HG02763 (cell line): ENCODE results near the gene SFI1.

Experiments
- ATAC-seq: cut with Tn5 transposase; IDR thresholded peaks from one replicate; pipeline ENCODE4 v1.9.1; 2021; ENCODE audit warnings: mild to moderate bottlenecking, moderate library complexity; ENCODE audit not compliant: unreplicated experiment

The SFI1 gene

DNA sequence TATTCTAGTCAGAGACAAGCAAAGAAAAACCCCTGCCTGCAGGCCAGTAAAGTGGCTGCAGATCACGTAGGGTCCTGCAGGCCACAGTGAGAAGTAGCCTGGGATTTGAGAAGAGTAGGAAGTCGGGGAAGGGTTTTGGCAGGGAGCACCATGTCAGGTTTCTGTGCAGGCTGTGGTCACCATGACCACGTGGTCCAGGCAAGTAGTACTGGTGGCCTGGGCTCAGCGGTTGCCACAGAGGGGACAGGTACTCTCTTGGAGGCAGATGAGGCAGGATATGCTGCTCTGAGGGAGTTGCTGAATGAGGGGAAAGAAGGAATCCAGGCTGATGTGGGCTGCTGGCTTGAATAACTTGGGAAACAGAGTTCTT lies 119.1 kb downstream of the SFI1 start:
- ATAC-seq = no peak

DNA sequence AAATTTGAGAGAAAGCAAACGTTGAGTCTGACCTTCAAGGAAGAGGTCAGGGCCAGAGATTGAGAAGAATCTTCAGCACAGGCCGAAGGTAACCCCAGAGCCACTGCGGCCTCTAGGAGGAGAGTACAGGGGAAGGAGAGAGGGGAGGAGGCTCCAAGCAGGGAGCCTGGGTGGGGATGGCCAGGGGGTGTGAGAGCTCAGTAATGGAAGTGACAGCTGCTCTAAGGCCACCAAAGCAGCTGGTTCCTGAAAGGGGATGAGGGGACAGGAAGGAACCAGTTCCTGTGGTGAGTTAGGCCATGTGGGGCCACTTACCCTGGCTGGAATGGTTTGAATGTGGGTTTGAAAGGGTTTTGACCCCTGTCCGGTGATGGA lies 119.6 kb downstream of the SFI1 start:
- ATAC-seq = peak; percentile 13

DNA sequence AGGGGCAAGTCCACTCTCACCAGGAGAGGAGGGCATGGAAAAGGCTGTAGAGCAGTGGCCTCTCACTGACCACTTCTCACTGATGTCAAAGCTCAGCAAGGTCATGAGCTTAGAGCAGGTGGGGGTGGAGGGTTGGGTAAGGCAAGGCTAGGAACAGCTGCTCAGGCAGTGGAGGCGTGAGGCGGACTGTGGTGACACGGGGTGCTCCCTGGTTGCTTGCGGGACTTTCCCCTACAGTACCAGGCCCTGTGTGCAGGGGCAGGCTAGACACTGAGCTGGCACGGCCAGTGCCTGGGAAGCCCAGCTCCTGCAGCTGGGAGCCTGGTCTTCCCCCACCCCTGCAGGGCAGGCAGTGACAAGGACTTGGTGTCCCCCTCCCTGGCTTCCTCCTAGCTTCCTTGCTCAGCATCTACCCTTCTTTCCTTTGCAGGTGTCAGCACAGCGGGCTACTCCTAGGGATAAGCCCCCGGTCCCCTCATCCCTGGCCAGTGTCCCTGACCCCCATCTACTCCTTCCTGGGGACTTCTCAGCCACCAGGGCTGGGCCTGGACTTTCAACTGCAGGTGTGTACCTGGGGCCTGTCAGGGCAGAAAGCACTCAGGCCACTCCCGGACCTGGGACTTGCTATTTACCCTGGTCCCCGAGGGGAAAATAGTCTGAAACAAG lies 120.1 kb downstream of the SFI1 start:
- peak; percentile 69 for ATAC-seq

DNA sequence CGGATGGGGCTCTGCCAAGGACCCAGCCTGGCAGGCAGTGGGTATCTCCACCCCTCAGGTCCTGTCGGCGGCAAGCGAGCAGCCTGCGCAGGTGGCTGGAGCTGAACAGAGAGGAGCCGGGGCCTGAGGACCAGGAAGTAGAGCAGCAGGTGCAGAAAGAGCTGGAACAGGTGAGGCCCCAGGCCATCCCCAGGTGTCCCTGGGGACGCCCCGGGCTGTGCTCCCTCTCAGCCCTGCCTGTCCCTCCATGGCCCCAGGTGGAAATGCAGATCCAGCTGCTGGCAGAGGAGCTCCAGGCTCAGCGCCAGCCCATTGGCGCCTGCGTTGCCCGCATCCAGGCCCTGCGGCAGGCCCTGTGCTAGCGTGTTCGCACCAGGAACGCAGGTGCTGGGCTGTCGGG lies 121.7 kb downstream of the SFI1 start:
- ATAC-seq = no peak

DNA sequence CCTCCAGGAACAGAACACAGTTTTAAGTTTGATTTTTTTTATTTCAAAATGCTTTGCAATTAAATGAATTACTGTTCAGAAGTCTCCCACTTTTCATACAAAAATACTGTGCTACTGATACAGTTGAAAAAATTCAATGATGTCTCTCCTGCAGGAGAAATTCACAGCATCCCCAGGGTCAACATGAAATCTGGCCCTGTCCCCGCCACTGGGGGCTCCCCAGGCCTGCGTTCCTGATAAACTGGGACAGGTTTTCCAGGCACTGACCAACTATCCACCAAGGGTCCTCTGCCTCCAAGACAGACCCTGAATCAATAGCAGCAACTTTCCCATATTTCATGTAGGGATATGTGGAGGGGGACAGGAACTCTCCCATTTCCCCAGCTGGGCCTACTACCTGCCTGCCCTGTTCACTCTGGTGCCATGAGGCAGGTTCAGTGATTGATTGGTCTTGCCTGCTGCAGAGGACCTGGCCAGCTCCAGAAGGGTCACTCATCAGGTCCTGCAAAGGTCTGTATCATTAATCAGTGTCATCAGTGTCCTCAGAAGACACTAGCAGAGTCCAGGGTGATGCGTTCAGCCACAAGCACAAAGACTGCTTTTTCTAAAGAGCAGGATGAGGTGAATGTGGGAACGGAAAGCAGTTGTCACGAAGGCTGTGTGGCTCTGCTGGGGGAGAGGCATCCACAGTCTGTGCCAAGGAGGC lies 122.3 kb downstream of the SFI1 start:
- ATAC-seq = no peak

DNA sequence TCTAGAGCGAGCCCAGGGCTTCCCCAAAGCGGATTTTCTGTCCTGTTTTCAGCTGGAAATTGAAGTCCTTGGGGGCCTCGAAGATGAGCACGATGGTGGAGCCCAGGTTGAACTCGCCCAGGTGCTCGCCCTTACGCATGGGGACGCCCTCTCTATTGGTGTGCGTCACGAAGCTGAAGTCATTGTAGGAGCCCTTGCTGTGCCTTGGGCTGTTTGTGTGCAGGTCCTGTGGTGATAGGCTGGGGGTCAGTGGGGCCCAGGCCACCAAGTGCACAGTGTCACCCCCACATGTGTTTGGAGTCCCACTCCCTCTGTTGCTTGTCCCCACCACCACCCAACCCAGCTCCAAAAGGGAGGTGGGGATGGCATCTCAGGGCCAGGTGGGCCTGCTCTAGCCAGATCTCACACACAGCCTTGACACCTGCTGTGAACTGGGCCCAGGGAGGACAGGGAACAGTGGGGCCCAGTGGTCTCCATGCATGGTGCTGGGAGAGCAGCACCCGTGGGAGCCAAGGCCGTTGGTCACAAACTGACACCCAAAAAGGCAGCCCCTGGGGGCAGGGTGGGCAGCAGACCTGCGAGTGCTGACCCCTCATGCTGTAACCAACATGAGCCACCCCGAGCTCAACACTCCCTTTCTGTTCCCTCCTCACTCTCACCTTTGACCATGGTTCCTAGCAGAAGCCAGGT lies 123.4 kb downstream of the SFI1 start:
- no peak for ATAC-seq

DNA sequence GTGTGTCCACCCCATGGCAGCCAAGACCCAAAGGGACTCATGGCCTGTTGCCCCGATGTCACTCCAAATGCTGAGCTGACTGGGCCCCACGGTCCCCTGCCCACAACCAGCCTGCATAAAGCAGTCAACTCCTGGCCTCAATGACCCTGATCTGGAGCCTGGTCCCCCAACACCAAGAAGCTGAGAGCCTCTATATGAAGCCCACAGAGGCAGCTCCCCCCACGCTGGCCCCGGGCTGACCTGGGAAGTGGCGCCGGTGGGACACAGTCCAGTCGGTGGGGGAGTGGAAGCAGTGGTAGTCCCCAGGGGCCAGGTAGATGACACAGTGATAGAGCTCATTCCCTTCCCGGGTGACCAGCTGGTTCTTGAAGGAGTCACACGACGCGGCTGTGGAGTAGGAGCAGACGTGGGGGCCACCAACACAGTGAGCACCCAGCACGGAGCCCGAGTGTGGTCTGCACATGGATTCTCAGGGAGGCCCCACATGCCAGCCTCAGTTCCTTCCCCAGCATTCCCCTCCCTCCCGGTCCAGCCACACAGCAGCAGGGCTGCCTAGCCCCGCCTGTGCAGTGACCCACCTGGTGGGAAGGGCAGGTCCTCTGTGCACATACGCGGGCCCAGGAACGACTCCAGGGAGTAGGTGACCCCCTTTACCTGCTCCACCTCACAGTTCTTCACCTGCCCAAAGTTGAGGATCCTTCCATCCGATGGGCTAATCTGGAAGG lies 124.6 kb downstream of the SFI1 start:
- no peak for ATAC-seq

DNA sequence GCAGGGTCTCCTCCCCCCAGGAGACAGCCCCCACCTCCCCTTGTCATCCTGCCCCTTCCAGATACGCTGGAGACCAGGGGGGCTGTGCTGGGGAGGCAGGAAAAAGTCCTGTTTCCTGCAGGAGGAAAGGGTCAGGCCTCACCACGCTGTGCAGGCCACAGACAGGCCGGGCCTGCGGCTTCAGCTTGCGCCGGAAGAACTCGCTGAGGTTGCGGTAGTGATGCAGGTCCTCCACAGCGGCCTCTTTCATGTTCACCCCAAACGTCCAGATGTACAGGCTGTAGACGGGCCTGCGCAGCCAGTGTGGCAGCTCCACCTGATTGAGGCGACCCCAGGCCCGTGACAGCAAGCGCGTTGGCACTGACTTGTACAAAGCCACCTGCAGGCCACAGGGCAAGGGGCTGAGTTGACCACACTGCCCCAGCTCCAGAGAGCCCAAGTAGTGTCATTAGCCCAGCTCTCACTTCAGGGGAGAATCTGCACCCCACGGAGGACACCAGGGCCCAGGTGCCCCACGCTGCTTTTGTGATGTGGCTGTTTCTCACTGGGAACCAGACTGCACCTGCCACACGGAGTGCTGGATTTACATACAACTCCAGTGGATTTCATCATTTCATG lies 125.3 kb downstream of the SFI1 start:
- no peak for ATAC-seq

DNA sequence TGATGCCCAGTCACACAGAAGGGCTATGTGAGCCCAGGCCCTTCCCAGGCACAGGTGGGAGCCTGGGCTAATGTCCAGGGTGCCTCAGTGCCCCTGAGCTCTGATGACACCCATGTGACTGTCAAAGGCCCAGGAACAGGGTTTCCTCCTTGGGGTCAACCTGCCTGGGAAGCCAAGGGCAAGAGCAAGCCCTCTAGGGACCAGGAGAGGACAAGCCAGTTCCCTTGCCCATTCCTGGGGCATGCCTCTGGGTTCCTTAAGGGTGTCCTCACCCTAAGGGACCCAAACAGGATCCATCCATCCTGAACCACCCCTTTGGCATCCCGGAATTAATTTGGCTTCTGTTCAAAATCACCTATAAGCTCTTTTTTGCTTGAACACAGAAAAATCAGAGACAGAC lies 126.6 kb downstream of the SFI1 start:
- ATAC-seq = no peak

DNA sequence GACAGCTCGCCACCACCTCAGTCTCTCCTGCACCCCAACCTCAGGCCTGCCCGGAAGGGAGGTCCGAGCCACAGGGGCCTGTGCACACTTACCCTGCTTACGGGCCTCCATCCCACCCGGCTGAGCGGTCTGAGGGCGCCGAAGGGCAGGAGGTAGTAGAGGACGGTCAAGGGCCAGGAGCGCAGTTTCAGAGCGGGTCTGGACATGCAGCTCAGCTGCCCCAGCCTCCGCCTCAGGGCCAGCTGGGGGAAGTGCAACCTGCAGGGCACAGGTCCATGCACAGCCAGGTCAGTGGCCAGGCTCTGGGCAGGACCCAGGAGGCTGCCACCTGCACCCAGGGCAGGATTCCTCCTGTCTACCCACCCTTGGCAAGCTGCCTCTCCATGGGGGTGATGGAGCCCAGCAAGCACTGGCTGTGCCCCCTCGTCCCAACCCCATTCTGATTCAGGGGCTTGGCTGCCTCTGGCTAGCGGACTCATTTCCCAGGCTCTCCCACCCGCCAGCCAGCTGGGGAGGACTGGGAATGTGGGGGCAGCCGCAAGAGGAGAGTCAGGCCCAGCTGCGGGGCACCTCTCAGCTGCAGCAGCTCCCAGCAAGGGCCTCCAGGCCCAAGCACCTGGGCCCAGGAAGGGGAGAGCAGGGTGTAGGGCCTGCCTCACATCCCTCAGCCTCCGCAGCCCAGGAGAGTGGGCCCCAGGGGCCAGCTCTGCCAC lies 127.4 kb downstream of the SFI1 start:
- ATAC-seq = no peak

DNA sequence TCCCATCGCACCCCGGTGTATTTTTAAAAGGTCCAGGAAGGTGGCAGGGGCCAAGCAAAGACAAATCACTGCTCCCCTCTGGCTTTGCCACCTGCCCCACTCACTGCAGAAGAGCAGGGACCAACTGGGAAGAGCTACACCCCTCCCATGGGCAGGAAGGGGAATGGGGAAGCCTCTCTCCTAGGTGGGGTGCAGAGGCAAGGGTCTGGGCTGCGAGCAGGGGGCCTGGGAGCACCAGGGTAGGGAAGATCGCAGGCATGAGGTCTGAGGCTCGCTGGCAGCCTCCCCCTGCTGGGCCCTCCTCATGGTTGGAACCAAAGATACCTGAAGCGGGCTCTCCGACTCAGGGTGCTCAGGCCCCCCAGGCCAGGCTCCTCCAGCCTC lies 128.9 kb downstream of the SFI1 start:
- no peak for ATAC-seq

DNA sequence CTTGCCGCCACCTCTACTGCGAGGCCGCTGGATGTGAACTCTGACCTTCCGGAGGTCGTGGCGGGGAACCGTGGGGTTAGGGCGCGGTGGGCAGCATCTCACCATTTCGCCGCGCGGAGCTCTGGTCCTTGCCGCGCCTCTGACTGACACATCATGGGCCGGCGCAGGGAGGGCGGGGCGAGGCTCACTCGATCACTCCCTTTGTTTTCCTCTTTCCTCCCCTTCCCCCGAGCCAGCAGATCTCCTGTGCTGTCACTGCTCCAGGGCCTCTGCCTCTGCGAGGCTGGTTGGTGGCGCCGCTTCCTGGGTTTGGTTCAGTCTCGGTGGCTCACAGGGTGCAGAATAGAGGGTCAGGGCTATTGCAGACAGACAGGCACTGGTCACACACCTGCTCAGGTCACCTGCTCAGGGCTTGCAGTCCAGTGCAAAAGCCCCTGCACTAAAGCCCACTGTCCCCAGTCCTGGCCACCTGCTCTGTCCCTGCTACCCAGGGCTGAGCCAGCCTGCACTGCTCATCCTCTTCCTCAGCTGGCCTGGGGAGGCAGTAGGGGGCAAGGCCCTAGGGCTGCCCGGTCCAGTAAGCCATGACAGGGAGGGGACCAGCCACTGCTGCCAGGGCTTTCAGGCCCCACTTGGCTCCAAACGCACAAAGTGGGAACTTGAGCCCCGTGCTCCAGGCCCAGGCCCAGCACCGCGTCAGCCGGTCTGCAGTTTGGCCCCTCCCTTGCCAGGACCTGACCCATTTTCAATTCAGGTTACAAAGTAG lies 129.5 kb downstream of the SFI1 start:
- ATAC-seq = no peak

DNA sequence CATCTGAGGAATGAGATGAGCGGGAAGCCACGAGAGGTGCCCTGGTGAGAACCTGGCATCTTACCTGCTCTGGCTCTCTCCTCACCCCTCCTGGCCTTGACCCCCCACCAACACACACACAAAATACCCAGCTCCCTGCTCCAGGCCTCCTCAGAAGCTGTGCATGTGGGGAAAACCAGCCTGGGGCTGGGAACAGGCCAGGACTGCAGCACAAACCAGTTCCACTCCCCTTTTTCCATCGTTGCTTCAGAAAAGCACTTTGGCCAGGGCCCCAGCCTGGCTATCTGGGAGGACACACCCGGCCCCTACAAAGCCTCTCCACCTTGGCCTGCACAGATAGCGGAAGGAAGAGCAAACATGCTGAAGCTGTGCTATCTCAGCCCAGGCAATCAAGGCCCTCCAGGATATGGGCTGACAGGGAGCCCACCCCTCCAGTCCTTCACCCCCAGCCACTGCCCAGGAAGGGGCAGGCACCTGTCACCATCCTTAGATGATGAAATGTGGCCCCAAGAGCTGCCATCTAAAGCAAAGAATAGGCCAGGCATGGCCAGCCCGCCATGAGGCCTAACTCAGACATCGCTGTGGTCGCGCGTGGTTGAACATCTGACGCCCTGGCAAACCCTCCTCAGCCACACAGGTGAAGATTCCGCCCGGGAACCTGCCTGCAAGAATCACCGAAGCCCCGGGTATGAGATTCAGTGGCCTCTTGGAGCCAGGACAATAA lies 130.3 kb downstream of the SFI1 start:
- ATAC-seq = no peak

DNA sequence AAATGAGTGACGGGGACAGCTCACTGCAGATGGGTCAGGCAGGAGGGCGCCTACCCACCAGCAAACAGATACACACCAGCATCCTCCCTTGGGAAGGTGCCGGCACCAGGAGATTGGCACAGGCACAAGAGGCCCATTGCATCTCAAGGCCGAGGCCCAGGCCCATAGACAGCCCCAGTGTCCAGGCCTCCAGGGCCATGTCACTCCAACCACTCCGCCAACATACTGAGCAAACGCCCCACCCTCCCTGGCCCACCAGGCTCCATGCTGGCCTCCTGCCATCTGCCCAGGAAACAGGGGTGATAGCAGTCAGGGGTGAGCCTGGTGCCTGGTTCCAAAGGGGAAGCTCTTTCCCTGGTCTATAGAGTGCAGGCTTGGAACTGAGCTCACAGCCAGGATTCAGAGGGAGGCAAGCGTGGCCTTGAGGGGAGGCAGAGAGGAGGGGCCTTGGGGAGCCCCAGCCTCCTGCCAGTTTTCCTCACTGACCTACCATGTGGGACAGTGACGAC lies 130.9 kb downstream of the SFI1 start:
- ATAC-seq = no peak

DNA sequence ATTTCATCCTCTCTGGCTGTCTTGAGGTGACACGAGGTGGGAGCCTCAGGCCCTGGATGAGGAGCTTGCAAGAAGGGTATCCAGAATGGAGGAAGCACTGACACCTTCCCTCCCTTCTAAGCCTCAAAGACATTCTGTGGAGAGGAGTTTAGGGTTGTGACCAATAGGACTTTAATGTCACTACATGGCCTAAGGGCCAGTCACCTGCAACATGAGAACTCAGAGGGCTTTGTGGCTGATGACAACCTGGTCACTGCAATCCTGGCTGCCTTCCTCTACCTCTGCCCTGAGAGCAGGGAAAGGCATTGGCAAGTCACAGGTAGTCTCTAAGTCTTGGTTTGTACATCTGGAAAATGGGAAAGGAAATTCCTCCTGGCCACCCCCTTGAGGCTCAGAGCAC lies 132.0 kb downstream of the SFI1 start:
- no peak for ATAC-seq

DNA sequence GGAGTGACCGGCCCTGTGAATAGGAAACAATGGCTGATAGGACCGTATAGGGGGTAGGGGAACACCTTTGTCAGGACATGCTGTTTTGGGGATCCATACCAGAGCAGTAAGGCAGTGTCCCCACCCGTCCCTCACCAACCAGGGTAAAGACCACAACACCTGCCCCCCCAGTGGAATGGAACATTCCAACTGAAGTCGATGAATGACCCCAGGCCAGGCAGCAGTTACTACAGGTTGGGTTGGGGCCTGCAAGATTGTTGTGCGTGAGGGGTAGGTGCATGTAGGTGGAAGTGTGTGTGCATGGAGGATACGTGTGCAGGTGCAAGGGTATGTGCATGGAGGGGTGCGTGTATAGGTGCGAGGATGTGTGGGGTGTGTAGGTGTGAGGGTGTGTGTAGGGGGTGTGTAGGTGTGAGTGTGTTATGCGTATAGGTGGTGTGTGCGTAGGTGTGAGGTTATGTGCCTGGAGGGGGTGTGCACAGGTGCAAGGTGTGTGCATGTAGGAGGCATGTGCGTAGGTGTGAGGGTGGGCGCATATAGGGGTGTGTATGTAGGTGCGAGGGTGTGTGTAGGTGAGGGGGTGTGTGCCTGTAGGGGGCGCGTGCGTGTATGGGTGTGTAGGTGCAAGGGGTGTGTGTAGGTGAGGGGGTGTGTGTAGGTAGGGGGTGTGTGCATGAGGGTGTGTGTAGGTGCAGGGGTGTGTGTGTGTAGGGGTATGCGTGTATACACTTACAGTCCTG lies 132.8 kb downstream of the SFI1 start:
- ATAC-seq = no peak

DNA sequence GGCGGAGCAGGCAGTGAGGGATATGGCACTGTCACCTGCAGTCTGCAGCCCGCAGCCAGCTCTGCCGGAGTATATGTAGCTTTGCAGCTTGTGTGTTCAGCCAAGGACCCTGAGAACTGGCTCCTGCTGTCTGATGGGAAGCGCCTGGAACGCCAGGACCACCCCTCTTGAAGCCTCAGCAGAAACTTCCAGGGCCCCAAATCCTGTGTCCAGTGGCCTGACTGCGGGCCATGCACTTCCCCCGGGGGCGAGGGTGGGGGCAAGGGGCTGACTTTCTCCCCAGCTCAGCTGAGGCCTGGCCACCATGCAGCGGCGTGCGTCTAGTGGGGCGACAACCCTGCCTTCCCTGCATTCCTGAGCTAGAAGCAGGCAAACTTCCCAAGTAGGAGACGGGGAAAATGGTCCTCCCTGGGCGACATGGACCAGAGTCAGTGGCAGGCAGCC lies 133.4 kb downstream of the SFI1 start:
- no peak for ATAC-seq
